ENCODE results near the gene ANO5. TPM values are rescaled to one million over a fixed set of nuclear protein-coding genes. Genes with fewer than 3 reads are reported as not detected.

ANO5 gene
- total and polyA plus RNA-seq, 9 of the 15 experiments (the other 6 are each of a cell fraction or from before 2014, with no cell fraction given), result 0.16 to 0.58 (median 0.28) TPM

DNA sequence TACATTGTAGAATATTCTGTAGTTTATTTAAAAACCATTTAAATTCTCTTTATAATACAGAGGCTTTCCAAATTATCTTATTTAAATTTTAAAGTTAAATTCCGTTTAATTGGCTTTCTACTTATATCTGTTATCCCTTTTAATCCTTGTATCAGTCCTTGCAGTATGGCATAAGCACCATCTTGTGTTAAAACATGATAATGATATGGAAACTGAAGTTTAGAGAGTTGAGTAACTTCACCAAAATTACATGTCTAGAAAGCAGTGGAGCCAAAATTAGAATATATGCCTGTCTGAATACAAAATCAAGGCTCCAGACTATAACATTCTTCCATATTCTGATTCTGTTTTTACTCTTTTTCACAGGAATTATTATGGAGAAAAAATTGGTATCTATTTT, 57.0 kb downstream of the ANO5 start:
- H4K20me1 ChIP-seq (replicated peaks; ENCODE audit: control insufficient read depth, insufficient read depth, low read length), result no peaks in the 10 kb centered on the region
- no TSS peak for BruUV-seq (replicated peaks)
- intact Hi-C loops (cut with micrococcal nuclease) (loop anchor here (5.0 to 10.0 kb wide), 2 partner anchors 52 to 535 kb away; no protein-coding TSS in a partner anchor), in situ Hi-C loops (cut with MboI) (no loop called here)
- CTCF ChIA-PET (ENCODE audit: low intra/inter-chr PET ratio), result no interaction called here
- H3K79me2 ChIP-seq (ENCODE audit: control insufficient read depth, insufficient read depth, low read length), result no peaks in the 10 kb centered on the region
- H3K27ac ChIP-seq (ENCODE audit: extremely low read depth, low read depth, low read length), result no peak overlapping the region
- WGBS (ENCODE audit: insufficient coverage, low coverage, missing lambda C conversion rate), result 6% methylated on average over 1 of the region's 1 CpG
- H2AFZ ChIP-seq (ENCODE audit: low read depth, low read length), result no peak overlapping the region
- no peak for ATAC-seq
- H3K36me3 ChIP-seq (ENCODE audit: control insufficient read depth, insufficient read depth, low read length), result no peaks in the 10 kb centered on the region
- TF ChIP-seq CAMTA2 (CRISPR knock-in tag; conservative IDR thresholded peaks at IDR 0.05) (no peak), MYNN (IDR thresholded peaks at IDR 0.05) (no peak), MYNN (CRISPR knock-in tag; IDR thresholded peaks at IDR 0.05) (no peak), MXI1 (IDR thresholded peaks at IDR 0.05; ENCODE audit: low read depth, low read length) (no peak), RBBP5 (IDR thresholded peaks at IDR 0.05; ENCODE audit: borderline replicate concordance, insufficient read depth, low read length, poor library complexity, severe bottlenecking) (no peak), ZNF24 (IDR thresholded peaks at IDR 0.05) (no peak), ZNF507 (tag; conservative IDR thresholded peaks at IDR 0.05) (no peak)
- TF ChIP-seq, protein P1, sequence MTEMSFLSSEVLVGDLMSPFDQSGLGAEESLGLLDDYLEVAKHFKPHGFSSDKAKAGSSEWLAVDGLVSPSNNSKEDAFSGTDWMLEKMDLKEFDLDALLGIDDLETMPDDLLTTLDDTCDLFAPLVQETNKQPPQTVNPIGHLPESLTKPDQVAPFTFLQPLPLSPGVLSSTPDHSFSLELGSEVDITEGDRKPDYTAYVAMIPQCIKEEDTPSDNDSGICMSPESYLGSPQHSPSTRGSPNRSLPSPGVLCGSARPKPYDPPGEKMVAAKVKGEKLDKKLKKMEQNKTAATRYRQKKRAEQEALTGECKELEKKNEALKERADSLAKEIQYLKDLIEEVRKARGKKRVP (CRISPR knock-in tag; IDR thresholded peaks at IDR 0.05), result no peak
- TF ChIP-seq, protein P2, sequence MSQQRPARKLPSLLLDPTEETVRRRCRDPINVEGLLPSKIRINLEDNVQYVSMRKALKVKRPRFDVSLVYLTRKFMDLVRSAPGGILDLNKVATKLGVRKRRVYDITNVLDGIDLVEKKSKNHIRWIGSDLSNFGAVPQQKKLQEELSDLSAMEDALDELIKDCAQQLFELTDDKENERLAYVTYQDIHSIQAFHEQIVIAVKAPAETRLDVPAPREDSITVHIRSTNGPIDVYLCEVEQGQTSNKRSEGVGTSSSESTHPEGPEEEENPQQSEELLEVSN (IDR thresholded peaks at IDR 0.05; ENCODE audit: borderline replicate concordance in 1 of 2, extremely low read depth in 1 of 2, insufficient read depth in 1 of 2, insufficient read length in 1 of 2, low read depth in 1 of 2, low read length in 1 of 2, poor library complexity in 1 of 2, severe bottlenecking in 1 of 2), result no peak
- TF ChIP-seq, protein P3, sequence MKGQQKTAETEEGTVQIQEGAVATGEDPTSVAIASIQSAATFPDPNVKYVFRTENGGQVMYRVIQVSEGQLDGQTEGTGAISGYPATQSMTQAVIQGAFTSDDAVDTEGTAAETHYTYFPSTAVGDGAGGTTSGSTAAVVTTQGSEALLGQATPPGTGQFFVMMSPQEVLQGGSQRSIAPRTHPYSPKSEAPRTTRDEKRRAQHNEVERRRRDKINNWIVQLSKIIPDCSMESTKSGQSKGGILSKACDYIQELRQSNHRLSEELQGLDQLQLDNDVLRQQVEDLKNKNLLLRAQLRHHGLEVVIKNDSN (CRISPR knock-in tag; IDR thresholded peaks at IDR 0.05), result no peak
- no peak overlapping the region for H3K4me2 ChIP-seq (ENCODE audit: insufficient read depth, low read length)
- H3K9me3 ChIP-seq (replicated peaks; ENCODE audit: control insufficient read depth, insufficient read depth, low read depth, low read length), result no peaks in the 10 kb centered on the region
- no peak overlapping the region for H3K9ac ChIP-seq (ENCODE audit: insufficient read depth in 1 of 2, low read depth in 2 of 2, low read length in 2 of 2)
- H3K9me1 ChIP-seq (ENCODE audit: control insufficient read depth, insufficient read depth, low read length), result no peaks in the 10 kb centered on the region
- FAIRE-seq, result no peak
- DNase-seq (ENCODE audit: extremely low read depth in 1 of 4, low spot score in 3 of 4), result no peak
- no peaks in the 10 kb centered on the region for H3K4me1 ChIP-seq (replicated peaks in 1 of 2; ENCODE audit: control insufficient read depth in 2 of 2, insufficient read depth in 2 of 2, low read length in 2 of 2)
- no peak overlapping the region for H3K4me3 ChIP-seq
- POLR2A ChIA-PET, result no interaction called here
- H3K27me3 ChIP-seq (ENCODE audit: control insufficient read depth in 2 of 2, insufficient read depth in 2 of 2, low read length in 2 of 2), result no peaks in the 10 kb centered on the region
